Astrocyte (in vitro differentiated cells and primary cell): Measurements from ENCODE around the gene SCIN.

Experiments used
- EZH2 ChIP-seq: IDR thresholded peaks from 2 replicates; pipeline ENCODE4 v1.6.1; 2012; ENCODE audit warnings: mild to moderate bottlenecking, low read length, inconsistent platforms; ENCODE audit not compliant: insufficient read depth
- TF ChIP-seq, protein P1 (sequence below): IDR thresholded peaks from 2 replicates; pipeline ENCODE4 v1.5.1; 2011; ENCODE audit warnings: low read depth, mild to moderate bottlenecking, inconsistent platforms, low read length, moderate library complexity; ENCODE audit not compliant: insufficient read depth

DNA sequence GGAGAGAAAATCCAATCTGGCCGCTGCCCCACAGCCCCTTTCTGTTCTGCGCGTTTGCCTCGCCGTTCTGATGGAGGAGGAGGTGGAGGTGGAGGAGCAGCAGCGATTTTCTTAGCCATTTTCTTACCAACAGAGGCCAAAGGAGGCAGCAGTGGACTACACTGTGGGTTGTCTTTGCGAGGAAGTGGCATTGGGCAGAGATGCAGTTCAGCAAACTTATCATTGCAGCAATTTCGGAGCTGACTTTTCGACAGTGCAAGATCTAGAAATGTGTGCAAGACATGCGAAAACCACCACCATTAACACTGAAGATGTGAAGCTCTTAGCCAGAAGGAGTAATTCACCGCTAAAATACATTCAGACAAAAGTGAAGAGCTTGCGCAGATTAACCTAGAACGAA is 115.0 kb downstream of the SCIN start:
- TF ChIP-seq, protein P1, sequence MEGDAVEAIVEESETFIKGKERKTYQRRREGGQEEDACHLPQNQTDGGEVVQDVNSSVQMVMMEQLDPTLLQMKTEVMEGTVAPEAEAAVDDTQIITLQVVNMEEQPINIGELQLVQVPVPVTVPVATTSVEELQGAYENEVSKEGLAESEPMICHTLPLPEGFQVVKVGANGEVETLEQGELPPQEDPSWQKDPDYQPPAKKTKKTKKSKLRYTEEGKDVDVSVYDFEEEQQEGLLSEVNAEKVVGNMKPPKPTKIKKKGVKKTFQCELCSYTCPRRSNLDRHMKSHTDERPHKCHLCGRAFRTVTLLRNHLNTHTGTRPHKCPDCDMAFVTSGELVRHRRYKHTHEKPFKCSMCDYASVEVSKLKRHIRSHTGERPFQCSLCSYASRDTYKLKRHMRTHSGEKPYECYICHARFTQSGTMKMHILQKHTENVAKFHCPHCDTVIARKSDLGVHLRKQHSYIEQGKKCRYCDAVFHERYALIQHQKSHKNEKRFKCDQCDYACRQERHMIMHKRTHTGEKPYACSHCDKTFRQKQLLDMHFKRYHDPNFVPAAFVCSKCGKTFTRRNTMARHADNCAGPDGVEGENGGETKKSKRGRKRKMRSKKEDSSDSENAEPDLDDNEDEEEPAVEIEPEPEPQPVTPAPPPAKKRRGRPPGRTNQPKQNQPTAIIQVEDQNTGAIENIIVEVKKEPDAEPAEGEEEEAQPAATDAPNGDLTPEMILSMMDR, result peak; percentile 42
- TF ChIP-seq EZH2, result no peak
